Measurements from ENCODE around the gene IL1R2. TPM values are rescaled to one million over a fixed set of nuclear protein-coding genes. Genes with fewer than 3 reads are reported as not detected.

IL1R2 gene
- polyA plus RNA-seq (2012; ENCODE audit: insufficient read depth, insufficient read length) = 4.3 TPM

GRCh38 chr2:101991721-101992145, at the start of gene IL1R2:
IL1R2 (plus strand) TSS chr2:101991960; CDS start chr2:102008576, 16,616 bp downstream.
- DNase-seq (ENCODE audit: low read depth, low spot score) = no peak

GRCh38 chr2:101942851-101943250, 48.9 kb upstream of the IL1R2 start:
- H3K4me3 ChIP-seq (ENCODE audit: low read length) = no peak overlapping the region
- no peak for DNase-seq (ENCODE audit: low read depth, low spot score)

More at GRCh38 chr2:101991721-101992145, at the start of gene IL1R2:
- H3K4me3 ChIP-seq (ENCODE audit: low read length) = no peak within 1 kb of the TSS

DNA sequence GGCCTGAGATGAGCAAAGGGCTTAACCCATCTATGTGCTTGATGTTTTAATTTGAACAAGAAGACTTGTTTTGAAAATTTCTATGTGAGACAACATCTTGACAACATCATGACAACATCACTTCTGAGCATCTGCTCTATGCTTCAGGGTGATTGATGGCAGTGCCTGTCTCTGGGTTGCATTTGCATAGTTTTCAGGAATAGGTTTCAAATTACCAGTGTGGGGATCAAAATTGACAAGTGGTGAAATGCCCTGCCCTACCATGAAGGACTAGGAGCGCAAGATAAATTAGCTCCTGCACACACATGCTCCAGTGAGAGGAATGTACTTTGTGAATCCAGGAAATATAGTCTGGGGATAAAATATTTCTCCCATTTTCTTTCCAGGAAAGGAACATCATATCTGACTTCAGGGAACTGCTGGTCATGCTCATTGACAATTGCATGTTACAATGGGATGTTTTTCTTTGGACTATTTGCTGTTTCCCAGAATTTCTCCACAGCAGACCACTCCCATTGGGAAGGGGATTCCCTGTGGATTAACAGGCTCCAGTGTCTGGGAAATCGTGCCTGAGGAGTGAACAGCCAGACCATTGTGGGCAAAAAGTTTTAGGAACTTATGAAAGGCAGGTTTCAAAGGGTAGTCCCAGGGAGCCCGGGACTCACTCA, 45.3 kb upstream of the IL1R2 start:
- no peak for DNase-seq (ENCODE audit: low read depth, low spot score)
- no peak overlapping the region for H3K4me3 ChIP-seq (ENCODE audit: low read length)

DNA sequence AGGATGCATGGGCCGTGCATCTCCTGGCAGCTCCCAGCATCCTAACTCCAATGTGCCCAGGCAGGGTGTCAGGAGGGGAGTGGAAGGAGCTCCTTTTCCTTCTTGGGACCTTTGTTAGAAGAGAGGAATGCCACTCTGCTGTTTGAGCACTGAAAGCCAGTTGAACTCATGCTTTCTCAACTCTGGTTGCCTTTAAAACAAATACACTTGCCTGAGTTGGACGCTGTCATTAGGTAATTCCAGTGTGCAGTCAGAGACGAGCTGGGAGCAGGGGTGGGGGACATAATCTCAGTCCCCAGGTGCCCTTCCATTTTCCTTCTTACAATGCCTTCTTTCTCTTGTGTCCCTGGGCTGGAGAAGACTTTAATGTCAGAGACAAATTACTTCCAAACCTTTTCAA, 44.4 kb upstream of the IL1R2 start:
- H3K4me3 ChIP-seq (ENCODE audit: low read length) = no peak overlapping the region
- no peak for DNase-seq (ENCODE audit: low read depth, low spot score)

DNA sequence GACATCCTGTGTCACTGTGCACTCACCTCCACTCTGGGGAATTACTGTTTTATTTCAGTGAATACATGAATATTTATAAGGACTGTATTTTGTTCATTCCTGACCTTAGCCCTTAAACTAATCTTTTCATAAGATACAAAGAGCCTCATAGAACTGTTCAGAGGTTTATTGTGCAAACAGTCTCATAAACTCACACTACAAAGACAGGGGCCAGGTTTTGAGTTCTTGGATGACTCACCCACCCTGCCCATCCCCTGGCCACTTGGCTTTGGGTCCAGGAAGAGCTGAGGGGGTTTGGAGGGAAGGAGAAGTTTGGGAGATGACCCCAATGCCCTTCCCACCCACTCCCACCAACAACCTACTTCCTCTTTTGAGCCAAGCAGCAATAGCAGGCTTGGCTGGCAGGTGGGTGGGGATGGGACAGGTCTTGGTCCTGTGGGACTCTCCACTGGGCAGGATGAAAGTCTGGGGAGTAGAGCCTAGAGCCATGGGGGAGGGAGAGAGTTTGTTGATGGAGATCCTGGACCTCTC, 43.1 kb upstream of the IL1R2 start:
- no peak overlapping the region for H3K4me3 ChIP-seq (ENCODE audit: low read length)
- DNase-seq (ENCODE audit: low read depth, low spot score) = no peak

GRCh38 chr2:101949304-101949703, 42.5 kb upstream of the IL1R2 start:
- no peak for DNase-seq (ENCODE audit: low read depth, low spot score)
- H3K4me3 ChIP-seq (ENCODE audit: low read length) = no peak overlapping the region

- DNase-seq (ENCODE audit: low read depth, low spot score) = no peak
Observed at GRCh38 chr2:101951296-101951695, 40.5 kb upstream of the IL1R2 start.

DNA sequence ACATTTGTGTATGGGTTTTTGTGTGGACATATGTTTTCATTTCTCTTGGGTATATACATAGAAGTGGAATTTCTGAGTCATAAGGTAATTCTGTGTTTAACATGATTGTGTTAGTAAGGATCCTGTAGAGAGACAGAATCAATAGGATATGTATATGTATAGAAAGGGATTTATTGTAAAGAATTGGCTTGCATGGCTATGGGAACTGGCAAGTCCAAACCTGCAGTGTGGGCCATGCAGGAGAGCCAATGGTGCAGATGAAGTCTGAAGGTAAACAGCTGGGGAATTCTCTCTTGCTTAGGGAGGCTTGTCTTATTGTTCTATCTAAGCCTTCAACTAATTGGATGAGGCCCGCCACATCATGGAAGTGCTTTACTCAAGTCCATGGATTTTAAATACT, 39.2 kb upstream of the IL1R2 start:
- H3K4me3 ChIP-seq (ENCODE audit: low read length) = no peak overlapping the region
- no peak for DNase-seq (ENCODE audit: low read depth, low spot score)

More at GRCh38 chr2:101951296-101951695, 40.5 kb upstream of the IL1R2 start:
- no peak overlapping the region for H3K4me3 ChIP-seq (ENCODE audit: low read length)

DNA sequence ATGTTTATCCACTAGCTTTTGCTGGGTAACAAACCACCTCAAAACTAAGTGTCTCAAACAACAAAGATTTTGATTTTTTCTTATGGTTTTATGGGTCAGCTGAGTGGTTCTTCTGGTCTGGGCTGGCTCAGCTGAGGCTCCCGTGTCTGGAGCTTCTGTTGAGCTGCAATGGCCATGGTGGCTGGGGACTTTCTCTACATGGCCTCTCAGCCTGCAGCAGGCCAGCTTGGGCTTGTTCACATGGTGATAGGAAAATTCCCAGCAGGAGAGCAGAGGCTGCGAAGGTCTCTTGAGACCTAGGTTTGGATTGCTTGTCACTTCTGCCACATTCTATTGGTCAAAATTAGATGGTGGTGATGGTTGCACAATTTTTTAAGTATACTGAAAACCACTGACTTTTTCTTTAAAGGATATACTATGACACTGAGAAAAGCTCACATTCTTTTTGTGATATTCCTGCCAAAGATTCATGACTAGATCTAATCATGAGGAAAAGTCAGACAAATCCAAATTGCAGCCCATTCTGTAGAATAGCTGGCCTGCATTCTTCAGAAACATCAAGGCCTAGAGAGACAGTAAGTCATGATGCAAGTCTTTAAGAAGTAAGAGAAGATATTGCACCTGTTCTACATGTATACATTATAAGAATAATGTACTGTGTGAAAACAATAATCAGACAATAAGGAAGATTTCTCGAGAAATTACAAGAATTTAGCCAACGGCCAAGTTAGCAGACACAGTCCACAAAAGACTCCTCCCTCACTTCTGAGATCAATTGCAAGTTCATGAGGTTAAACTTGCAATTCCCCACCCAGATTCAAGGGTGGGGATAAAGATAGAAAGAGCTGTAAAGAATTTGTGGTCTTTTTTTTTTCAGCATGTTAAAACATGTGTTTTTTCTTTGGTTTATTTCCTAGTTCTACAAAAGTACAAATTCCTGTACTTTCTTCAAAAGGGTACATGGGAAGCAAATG, 35.0 kb upstream of the IL1R2 start:
- H3K4me3 ChIP-seq (ENCODE audit: low read length) = no peak overlapping the region
- DNase-seq (ENCODE audit: low read depth, low spot score) = no peak

DNA sequence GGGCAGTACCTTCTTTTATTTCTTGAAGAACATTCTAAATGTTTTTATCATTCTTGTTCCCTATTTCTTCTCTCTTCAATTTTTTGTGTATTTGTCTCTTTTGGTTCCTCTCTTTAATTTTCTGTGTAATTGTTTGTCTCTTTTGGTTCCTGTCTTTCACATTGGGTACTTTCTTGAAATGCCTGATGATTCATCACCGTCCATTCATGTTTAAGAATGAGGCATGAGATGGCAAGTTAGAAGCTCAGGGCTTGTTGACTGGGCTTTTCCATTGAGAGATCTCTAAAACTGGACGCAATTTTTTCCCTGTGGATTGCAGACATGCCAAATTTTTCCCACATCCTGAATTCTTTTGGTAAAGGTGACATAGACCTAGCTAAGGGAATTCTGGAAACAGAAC, 33.7 kb upstream of the IL1R2 start:
- DNase-seq (ENCODE audit: low read depth, low spot score) = no peak
- H3K4me3 ChIP-seq (ENCODE audit: low read length) = no peak overlapping the region

DNA sequence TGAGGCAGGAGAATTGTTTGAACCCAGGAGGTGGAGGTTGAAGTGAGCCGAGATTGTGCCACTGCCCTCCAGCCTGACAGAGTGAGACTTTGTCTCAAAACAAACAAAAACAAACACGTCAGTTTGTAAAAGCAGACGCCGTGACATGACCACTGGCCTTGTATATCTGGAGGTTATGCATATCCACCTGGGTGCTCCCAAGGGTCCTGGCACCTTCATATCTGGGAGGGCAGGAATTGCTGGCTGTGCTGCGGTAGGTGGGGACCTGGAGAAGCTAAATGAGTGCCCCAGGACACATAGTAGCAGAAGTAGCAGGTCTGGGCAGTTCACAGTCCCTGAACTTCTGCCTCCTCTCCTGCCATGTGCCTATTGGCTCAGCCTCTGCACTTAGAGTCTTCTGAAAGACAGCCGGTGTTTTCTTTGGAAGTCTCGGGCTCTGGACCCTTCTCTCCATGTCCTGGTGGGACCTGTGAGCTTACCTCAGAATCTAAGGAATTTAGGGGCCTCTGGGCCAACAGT, 30.9 kb upstream of the IL1R2 start:
- no peak overlapping the region for H3K4me3 ChIP-seq (ENCODE audit: low read length)
- no peak for DNase-seq (ENCODE audit: low read depth, low spot score)

DNA sequence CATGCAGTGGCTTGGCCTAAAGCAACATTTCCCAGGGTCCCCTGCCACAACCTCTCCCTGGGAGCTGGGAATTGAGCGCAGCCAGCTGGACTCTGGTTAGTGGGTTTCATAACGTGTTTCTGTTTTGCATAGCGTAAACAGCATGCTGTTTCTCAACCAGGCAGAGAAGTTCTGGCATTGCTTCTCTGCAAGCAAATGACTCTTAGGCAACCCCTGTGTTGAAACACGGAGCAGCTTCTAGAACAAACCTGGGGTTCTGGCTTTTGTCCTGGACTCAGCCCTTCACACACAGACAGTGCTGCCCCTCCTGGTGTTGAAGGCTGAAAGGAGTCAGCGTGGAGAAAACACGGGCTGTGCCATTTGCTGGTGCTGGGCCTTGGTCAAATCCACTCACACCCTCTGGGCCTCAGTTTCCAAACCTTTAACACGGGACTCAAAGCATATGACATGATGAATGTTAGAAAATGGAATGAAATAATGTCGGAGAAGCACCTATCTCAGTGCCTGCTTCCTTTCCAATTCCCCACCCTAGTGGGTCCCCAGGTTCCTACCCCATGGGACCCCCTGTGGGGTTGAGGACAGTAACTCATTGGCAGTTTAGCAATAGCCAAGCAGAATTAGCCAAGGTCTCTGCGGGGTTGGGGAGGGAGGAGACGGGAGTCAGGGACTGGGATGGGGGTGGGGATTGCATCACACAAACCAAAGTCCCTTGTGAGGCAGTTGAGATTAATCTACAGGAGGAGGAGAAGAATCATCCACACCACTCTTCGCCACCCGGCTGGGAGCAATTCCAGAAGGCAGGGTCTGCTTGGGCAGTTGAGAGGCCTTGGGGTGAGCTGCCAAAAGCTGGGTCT, 30.2 kb upstream of the IL1R2 start:
- DNase-seq (ENCODE audit: low read depth, low spot score) = no peak
- no peak overlapping the region for H3K4me3 ChIP-seq (ENCODE audit: low read length)

DNA sequence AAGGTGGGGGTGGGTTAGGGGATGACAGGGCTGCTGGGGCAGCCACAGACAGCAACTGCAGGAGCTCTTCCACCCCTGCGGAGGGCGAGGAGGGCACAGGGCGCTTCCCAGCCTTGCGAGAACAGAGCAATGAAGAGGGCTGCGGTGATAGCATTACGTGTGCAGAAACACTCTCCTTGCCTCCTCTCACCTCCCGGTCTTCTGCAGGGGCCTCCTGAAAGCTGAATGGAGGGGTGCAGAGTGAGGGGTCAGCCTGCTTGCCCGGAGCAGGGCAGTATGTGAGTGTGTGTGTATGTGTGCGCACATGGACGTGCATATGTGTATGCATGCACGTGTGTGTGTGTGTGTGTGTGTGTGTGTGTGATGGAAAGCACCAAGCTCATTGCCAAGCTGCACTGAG, 29.5 kb upstream of the IL1R2 start:
- H3K4me3 ChIP-seq (ENCODE audit: low read length) = no peak overlapping the region
- no peak for DNase-seq (ENCODE audit: low read depth, low spot score)

DNA sequence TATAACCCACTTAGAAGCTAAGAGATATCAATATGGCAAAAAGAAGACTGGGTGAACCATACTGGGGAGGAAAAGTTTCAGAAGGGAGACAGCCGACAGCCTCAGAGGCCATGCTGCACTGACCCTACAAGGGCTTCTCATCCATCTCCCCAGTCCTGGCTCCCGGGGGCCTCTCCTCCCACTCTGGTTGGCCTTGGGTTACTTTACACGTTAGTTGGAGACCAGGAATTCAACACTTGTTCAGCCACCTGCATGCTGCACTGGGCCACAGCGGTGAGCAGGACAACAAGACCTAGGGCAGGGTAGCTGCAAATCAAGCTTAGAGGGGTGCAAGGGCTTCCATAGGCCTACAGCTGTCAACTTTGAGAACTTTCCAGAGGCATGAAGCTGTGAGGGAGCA, 28.6 kb upstream of the IL1R2 start:
- no peak for DNase-seq (ENCODE audit: low read depth, low spot score)
- no peak overlapping the region for H3K4me3 ChIP-seq (ENCODE audit: low read length)

- DNase-seq (ENCODE audit: low read depth, low spot score) = no peak
Observed at GRCh38 chr2:101967826-101968513, 23.8 kb upstream of the IL1R2 start.

DNA sequence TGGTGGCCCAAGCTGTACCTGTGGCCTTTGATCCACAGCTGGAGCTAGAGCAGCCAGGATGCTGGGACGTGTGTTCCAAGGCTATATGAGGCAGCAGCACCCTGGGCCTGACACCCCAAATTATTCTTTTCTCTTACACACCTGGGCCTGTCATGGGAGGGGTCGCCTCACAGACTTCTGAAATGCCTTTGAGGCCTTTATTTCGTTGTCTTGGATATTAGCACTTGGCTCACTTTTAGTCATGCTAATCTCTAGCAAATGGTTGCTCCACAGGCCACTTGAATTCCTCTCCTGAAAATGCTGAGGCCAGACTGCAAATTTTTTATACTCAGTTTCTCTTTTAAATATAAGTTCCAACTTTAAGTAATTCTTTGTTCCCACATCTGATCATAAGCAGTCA, 22.0 kb upstream of the IL1R2 start:
- no peak overlapping the region for H3K4me3 ChIP-seq (ENCODE audit: low read length)

More at GRCh38 chr2:101967826-101968513, 23.8 kb upstream of the IL1R2 start:
- H3K4me3 ChIP-seq (ENCODE audit: low read length) = no peak overlapping the region

GRCh38 chr2:101970901-101971300, 20.9 kb upstream of the IL1R2 start:
- no peak for DNase-seq (ENCODE audit: low read depth, low spot score)
- no peak overlapping the region for H3K4me3 ChIP-seq (ENCODE audit: low read length)

More for the DNA sequence above, 22.0 kb upstream of the IL1R2 start:
- no peak for DNase-seq (ENCODE audit: low read depth, low spot score)

DNA sequence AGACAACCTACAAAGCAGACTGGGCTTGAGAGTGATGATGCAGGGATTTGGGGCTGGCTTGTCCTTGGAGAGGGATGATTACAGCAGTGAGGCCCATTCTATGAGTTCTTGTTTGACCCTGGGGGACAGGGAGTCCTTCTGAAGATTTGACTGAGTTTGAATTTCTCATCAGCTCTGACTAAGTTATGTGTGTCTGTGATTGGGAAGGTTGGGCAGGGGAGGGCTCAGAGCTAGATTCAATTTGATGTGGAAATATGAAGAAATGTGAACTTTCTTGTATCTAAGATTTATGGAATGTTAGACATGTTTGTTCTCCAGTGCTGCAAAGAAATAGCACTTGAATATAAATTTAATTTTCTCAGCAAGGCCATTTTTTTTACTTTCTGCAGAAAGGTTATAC, 19.9 kb upstream of the IL1R2 start:
- no peak for DNase-seq (ENCODE audit: low read depth, low spot score)
- no peak overlapping the region for H3K4me3 ChIP-seq (ENCODE audit: low read length)
